Measurements from ENCODE around the gene BCORL1. TPM values are rescaled to one million over a fixed set of nuclear protein-coding genes. Genes with fewer than 3 reads are reported as not detected.

Gene BCORL1
- total RNA-seq, 1 experiment from 2014 or later: 30.8 TPM

GRCh38 chrX:130001893-130002292 is 19.5 kb downstream of the BCORL1 start:
- RAD21 ChIA-PET (ENCODE audit: low non-redundant PET in 1 of 2, low total read pairs in 2 of 2, uncharacterized antibody in 2 of 2, unreplicated experiment in 2 of 2): no interaction called here
- DNase-seq (ENCODE audit: low read depth, low spot score): no peak
- intact Hi-C loops (cut with micrococcal nuclease): no loop called here
- no peaks in the 10 kb centered on the region for H3K9me3 ChIP-seq (ENCODE audit: control insufficient read depth in 1 of 2, insufficient read depth in 1 of 2, low read depth in 1 of 2, low read length in 2 of 2)
- CTCF ChIA-PET: no interaction called here
- POLR2A ChIA-PET: no interaction called here
- H3K4me2 ChIP-seq (ENCODE audit: low read length): no peak overlapping the region
- H3K27ac ChIP-seq (ENCODE audit: low read depth, low read length): no peak overlapping the region
- no peak overlapping the region for H2AFZ ChIP-seq (ENCODE audit: low read depth, low read length, poor library complexity, severe bottlenecking)
- H3K4me3 ChIP-seq (replicated peaks in 1 of 2; ENCODE audit: low read depth in 1 of 2, low read length in 2 of 2): no peak overlapping the region
- 0 out of 4 replicates have a peak, but pooled peaks cover 0 to 2% of the 10 kb centered on the region in 2 experiments for H3K36me3 ChIP-seq (ENCODE audit: control insufficient read depth in 1 of 2, insufficient read depth in 2 of 2, low read length in 2 of 2)
- no peak for TF ChIP-seq ZBTB33 (IDR thresholded peaks at IDR 0.05; ENCODE audit: extremely low read depth, insufficient replicate concordance, low read length)
- no peak for TF ChIP-seq RAD21 (IDR thresholded peaks at IDR 0.05; ENCODE audit: low read depth)
- TF ChIP-seq CEBPB (IDR thresholded peaks at IDR 0.05; ENCODE audit: low read depth): no peak
- TF ChIP-seq FOSL1 (IDR thresholded peaks at IDR 0.05; ENCODE audit: low read depth): no peak
- TF ChIP-seq EGR1 (IDR thresholded peaks at IDR 0.05; ENCODE audit: low read depth): no peak
- no peak for TF ChIP-seq ZFX (IDR thresholded peaks at IDR 0.05)
- no peak for TF ChIP-seq EZH2phosphoT487 (IDR thresholded peaks at IDR 0.05; ENCODE audit: borderline replicate concordance)
- TF ChIP-seq, protein P1, sequence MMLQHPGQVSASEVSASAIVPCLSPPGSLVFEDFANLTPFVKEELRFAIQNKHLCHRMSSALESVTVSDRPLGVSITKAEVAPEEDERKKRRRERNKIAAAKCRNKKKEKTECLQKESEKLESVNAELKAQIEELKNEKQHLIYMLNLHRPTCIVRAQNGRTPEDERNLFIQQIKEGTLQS (IDR thresholded peaks at IDR 0.05): no peak
- TF ChIP-seq, protein P2, sequence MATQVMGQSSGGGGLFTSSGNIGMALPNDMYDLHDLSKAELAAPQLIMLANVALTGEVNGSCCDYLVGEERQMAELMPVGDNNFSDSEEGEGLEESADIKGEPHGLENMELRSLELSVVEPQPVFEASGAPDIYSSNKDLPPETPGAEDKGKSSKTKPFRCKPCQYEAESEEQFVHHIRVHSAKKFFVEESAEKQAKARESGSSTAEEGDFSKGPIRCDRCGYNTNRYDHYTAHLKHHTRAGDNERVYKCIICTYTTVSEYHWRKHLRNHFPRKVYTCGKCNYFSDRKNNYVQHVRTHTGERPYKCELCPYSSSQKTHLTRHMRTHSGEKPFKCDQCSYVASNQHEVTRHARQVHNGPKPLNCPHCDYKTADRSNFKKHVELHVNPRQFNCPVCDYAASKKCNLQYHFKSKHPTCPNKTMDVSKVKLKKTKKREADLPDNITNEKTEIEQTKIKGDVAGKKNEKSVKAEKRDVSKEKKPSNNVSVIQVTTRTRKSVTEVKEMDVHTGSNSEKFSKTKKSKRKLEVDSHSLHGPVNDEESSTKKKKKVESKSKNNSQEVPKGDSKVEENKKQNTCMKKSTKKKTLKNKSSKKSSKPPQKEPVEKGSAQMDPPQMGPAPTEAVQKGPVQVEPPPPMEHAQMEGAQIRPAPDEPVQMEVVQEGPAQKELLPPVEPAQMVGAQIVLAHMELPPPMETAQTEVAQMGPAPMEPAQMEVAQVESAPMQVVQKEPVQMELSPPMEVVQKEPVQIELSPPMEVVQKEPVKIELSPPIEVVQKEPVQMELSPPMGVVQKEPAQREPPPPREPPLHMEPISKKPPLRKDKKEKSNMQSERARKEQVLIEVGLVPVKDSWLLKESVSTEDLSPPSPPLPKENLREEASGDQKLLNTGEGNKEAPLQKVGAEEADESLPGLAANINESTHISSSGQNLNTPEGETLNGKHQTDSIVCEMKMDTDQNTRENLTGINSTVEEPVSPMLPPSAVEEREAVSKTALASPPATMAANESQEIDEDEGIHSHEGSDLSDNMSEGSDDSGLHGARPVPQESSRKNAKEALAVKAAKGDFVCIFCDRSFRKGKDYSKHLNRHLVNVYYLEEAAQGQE (IDR thresholded peaks at IDR 0.05; ENCODE audit: low read depth): no peak
- no peak for TF ChIP-seq YY1 (IDR thresholded peaks at IDR 0.05; ENCODE audit: extremely low read depth, insufficient replicate concordance, low read depth, low read length)
- TF ChIP-seq MAX (IDR thresholded peaks at IDR 0.05): no peak
- TF ChIP-seq TCF7L2 (IDR thresholded peaks at IDR 0.05; ENCODE audit: borderline replicate concordance, extremely low read depth, insufficient read depth, insufficient read length): no peak
- TF ChIP-seq ZNF274 (IDR thresholded peaks at IDR 0.05; ENCODE audit: low read depth, low read length): no peak
- TF ChIP-seq POLR2AphosphoS5 (IDR thresholded peaks at IDR 0.05; ENCODE audit: low read depth, low read length): no peak
- no peak for TF ChIP-seq ELF1 (IDR thresholded peaks at IDR 0.05; ENCODE audit: borderline replicate concordance, low read depth)
- no peak for TF ChIP-seq POLR2A (IDR thresholded peaks at IDR 0.05; ENCODE audit: borderline replicate concordance, extremely low read depth, insufficient read depth, insufficient read length)
- TF ChIP-seq JUND (IDR thresholded peaks at IDR 0.05): no peak
- TF ChIP-seq CBX3 (IDR thresholded peaks at IDR 0.05; ENCODE audit: low read depth): no peak
- TF ChIP-seq SIN3A (IDR thresholded peaks at IDR 0.05; ENCODE audit: low read depth): no peak
- H3K9ac ChIP-seq (ENCODE audit: low read length): no peak overlapping the region
- H3K9me2 ChIP-seq (ENCODE audit: insufficient read depth): no peaks in the 10 kb centered on the region
- no peaks in the 10 kb centered on the region for H3K27me3 ChIP-seq (ENCODE audit: insufficient read depth, low read length)
- no peaks in the 10 kb centered on the region for H3K4me1 ChIP-seq (ENCODE audit: control insufficient read depth in 1 of 2, insufficient read depth in 2 of 2, low read length in 2 of 2)
- H3K79me2 ChIP-seq (ENCODE audit: insufficient read depth, low read length): peaks cover 11% of the 10 kb centered on the region; the same call in 1 of the 2 replicates
- ATAC-seq: no peak
- no TSS peak for BruUV-seq (replicated peaks)
- H4K20me1 ChIP-seq (ENCODE audit: insufficient read depth): no peaks in the 10 kb centered on the region
